Heart left ventricle (tissue), 16 donors: ENCODE results near the gene FAM3D. TPM values are rescaled to one million over a fixed set of nuclear protein-coding genes. Genes with fewer than 3 reads are reported as not detected.
A peak's percentile ranks its signal among the peaks of the same experiment; 100 is the strongest.

Experiments
- ATAC-seq, 4 donors: fragments of 200-7000 bp; cut with Tn5 transposase; one replicate each; pipeline ENCODE4 v1.9.1; 2020 to 2022; ENCODE audit warnings: moderate library complexity in 4 of 4, mild to moderate bottlenecking in 3 of 4, moderate number of reproducible peaks in 1 of 4
- DNase-seq, 5 donors: peaks; one replicate each; pipeline ENCODE4 v3.0.0-alpha.2; 2020
- H3K27ac ChIP-seq, 12 donors: fragments of 200-600 bp; sonication (generic) in 4 of 12; one replicate each; pipeline versions ENCODE4 v1.5.0 to v1.8.0; 2016 to 2022; ENCODE audit warnings: mild to moderate bottlenecking in 2 of 12
- H3K27me3 ChIP-seq, 9 donors: fragments of 200-600 bp; sonication (generic) in 2 of 9; one replicate each; pipeline versions ENCODE4 v1.5.1 to v1.8.0; 2016 to 2022; ENCODE audit warnings: mild to moderate bottlenecking in 3 of 9
- H3K36me3 ChIP-seq, 9 donors: fragments of 200-600 bp; sonication (generic) in 2 of 9; one replicate each; pipeline versions ENCODE4 v1.5.0 to v1.8.0; 2018 to 2022; ENCODE audit warnings: mild to moderate bottlenecking in 2 of 9
- H3K4me1 ChIP-seq, 12 donors: fragments of 200-600 bp; sonication (generic) in 4 of 12; one replicate each; pipeline versions ENCODE4 v1.5.0 to v1.8.0; 2016 to 2022; ENCODE audit warnings: mild to moderate bottlenecking in 3 of 12
- H3K4me3 ChIP-seq, 12 donors: fragments of 200-600 bp; sonication (generic) in 4 of 12; one replicate each; pipeline versions ENCODE4 v1.5.0 to v1.8.0; 2017 to 2022; ENCODE audit warnings: mild to moderate bottlenecking in 9 of 12, moderate library complexity in 4 of 12
- H3K9me3 ChIP-seq, 12 donors: fragments of 200-600 bp; sonication (generic) in 4 of 12; one replicate each; pipeline versions ENCODE4 v1.5.0 to v1.8.0; 2016 to 2022; ENCODE audit warnings: mild to moderate bottlenecking in 1 of 12
- CTCF ChIP-seq, 12 donors: fragments of 200-600 bp; sonication (generic) in 4 of 12; IDR thresholded peaks; one replicate each; pipeline versions ENCODE4 v1.5.0 to v1.8.0; 2018 to 2022; ENCODE audit warnings: antibody characterized with exemption in 12 of 12, mild to moderate bottlenecking in 5 of 12
- POLR2A ChIP-seq, 2 donors: fragments of 450-650 bp; IDR thresholded peaks; one replicate each; pipeline ENCODE4 v1.6.1; 2017; ENCODE audit warnings: antibody characterized with exemption in 2 of 2, mild to moderate bottlenecking in 2 of 2, moderate library complexity in 2 of 2
- WGBS, 4 donors: extraction: QIAGEN DNeasy Blood & Tissue Kit in 2 of 4; methylation state at CpG; one replicate each; pipeline versions ENCODE4 v1.1.5 to v1.1.7; 2013 to 2018; 5-methylcytosine and 5-hydroxymethylcytosine counted together
- intact Hi-C, 10 donors: fragments of 100-400 bp; cut with DNase I; formaldehyde crosslinking; loops; one replicate each; pipeline versions ENCODE4 v1.11.1 to v1.14.2; 2022
- polyA plus RNA-seq, 2 donors: library from polyadenylated mRNA; stranded (reverse); fragments of 200-250 nt; gene quantifications; one replicate each; pipeline ENCODE4 v1.2.3, GENCODE V29; 2013
- total RNA-seq, 9 donors: library from RNA; depleted of rRNA in 2 of 9; stranded (reverse); fragments of >200 nt in 2 of 9; fragmentation: NEBNext Ultra II Directional in 3 of 9; extraction: Animal tissue kit (Norgen Biotek cat#: 25700) in 3 of 9; gene quantifications; one replicate each; pipeline versions ENCODE4 v1.1.0 to v1.2.4, GENCODE V29; 2016 to 2023
- donor health status: ischemic (EF 13 %, LVEDD 7.1; RV severe dilation, severe dysfunction).
- donor health status: healthy with polysubstance abuse.
- donor health status: DM: no; HTN: yes; CAD: no.
- donor health status: DM: no; HTN: no; CAD: no.
- donor health status: ischemic (EF 25% LVEDD 6.9; RV normal size, moderate dysfunction).
- donor health status: ischemic (EF 25% LVEDD 5.7; RV mildly dilated, moderate dysfunction).
- donor health status: healthy.
- donor health status: DM: yes; HTN: yes; CAD: no.
- donor health status: ischemic (EF 35%, LVEDD 5.7; RV mildly dilated, moderate dysfunction).
- donor health status: nonischemic (EF 11% LVEDD 7.7; RV severe dilation, severe dysfunction).
- donor health status: DM: yes; HTN: yes; CAD: no.
- donor health status: PGD.
- donor health status: ischemic (EF 29% LVEDD 5.4; RV normal size, mild dysfunction).
- donor health status: nonischemic (EF 23%, LVEDD 6.1; RV moderate dilation, normal function).

The FAM3D gene
- total and polyA plus RNA-seq, 11 donors = 0.06 TPM; not detected in 10

DNA sequence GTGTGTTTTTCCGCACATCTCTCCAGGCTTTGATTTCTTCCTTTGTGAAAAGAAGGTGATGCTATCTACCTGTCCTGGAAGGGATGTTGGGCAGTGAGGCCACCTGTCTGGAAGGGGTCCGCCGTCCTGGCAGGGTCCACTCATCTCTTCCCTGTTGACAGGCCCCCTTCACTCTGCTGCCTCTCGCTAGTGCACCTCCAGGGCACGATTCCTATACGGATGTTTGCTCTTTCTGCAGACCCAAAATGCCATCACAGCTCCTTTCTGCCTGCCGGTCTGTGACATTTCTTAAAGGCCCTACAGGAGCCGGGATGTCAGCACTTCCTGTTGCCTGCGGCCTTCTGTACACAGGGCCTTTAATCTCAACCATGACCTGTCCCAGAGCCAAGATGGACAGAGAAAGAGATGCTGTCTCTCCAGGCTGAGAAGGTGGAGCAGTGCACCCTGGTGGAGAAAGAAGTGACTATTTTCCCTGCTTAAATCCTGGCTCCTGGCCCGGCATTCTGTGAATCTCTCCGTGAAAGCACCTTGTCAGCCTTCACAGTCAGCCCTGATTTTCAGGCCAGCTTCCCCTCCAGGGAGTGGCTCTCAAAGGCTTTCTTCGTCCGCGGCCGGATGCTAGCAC is 7.4 kb downstream of the FAM3D start:
- H3K36me3 ChIP-seq = no peaks in the 10 kb centered on the region
- H3K9me3 ChIP-seq = no peaks in the 10 kb centered on the region
- intact Hi-C loops = no loop called here
- no peak for DNase-seq
- H3K27me3 ChIP-seq = no peaks in the 10 kb centered on the region
- no peak overlapping the region for H3K4me3 ChIP-seq
- H3K27ac ChIP-seq = no peak overlapping the region
- ATAC-seq = peak in 3 of 4 donors; percentile 39 to 65 (median 53)
- WGBS, 4 donors = 50 to 56% (median 52%) methylated on average over 15 of the region's 15 CpGs
- no peaks in the 10 kb centered on the region for H3K4me1 ChIP-seq
- TF ChIP-seq POLR2A (IDR thresholded peaks at IDR 0.05) = no peak
- peak in 6 of 12 donors; percentile 7 to 40 (median 36) for TF ChIP-seq CTCF (IDR thresholded peaks at IDR 0.05)

- intact Hi-C loops = no loop called here
- Histone ChIP-seq H3K9me3 (no peaks in the 10 kb centered on the region), H3K27me3 (peaks cover 0 to 5% (median 0%) of the 10 kb centered on the region in 9 donors), H3K36me3 (no peaks in the 10 kb centered on the region), H3K27ac (no peak overlapping the region), H3K4me3 (no peak overlapping the region), H3K4me1 (no peaks in the 10 kb centered on the region)
- WGBS, 4 donors = 89 to 99% (median 96%) methylated on average over 4 of the region's 4 CpGs
- no peak for DNase-seq
- ATAC-seq = no peak
- TF ChIP-seq POLR2A (IDR thresholded peaks at IDR 0.05) = no peak
- no peak for TF ChIP-seq CTCF (IDR thresholded peaks at IDR 0.05)
Observed at GRCh38 chr3:58658508-58658907, 8.1 kb downstream of the FAM3D start.

GRCh38 chr3:58657571-58658141 is 8.9 kb downstream of the FAM3D start:
- no peak overlapping the region for H3K4me3 ChIP-seq
- intact Hi-C loops = no loop called here
- H3K9me3 ChIP-seq = no peaks in the 10 kb centered on the region
- H3K27me3 ChIP-seq = peaks cover 0 to 5% (median 0%) of the 10 kb centered on the region in 9 donors
- H3K27ac ChIP-seq = no peak overlapping the region
- no peaks in the 10 kb centered on the region for H3K4me1 ChIP-seq
- DNase-seq (no peak), ATAC-seq (no peak)
- WGBS, 4 donors = 81 to 86% (median 85%) methylated on average over 6 to 8 of the region's 8 CpGs
- TF ChIP-seq CTCF (IDR thresholded peaks at IDR 0.05) (no peak), POLR2A (IDR thresholded peaks at IDR 0.05) (no peak)
- no peaks in the 10 kb centered on the region for H3K36me3 ChIP-seq

DNA sequence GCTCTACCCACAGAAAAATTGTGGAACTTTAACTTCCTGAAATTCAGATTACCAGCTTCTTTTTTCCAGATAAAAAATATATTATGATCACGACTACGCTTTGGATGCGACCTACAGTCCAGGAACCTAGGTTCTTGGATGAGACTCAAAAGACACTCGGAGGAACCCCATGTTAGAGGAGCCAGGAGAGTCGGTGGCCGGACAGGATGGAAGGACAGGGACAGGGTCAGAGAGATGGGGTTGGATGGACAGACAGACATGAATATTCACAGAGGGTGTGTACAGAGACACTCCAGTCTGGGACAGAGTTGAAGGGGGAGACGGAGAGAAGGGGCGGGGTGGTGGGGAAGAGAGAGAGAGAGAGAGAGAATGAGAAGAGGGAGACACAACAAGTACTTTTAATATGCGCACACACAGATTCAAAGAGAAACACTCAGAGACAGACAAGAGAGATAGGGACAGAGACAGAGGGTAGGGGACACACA is 9.5 kb downstream of the FAM3D start:
- ATAC-seq (no peak), DNase-seq (no peak)
- peaks cover 0 to 5% (median 0%) of the 10 kb centered on the region in 9 donors for H3K27me3 ChIP-seq
- H3K36me3 ChIP-seq = no peaks in the 10 kb centered on the region
- no peak overlapping the region for H3K4me3 ChIP-seq
- H3K27ac ChIP-seq = no peak overlapping the region
- no peak for TF ChIP-seq POLR2A (IDR thresholded peaks at IDR 0.05)
- no peak for TF ChIP-seq CTCF (IDR thresholded peaks at IDR 0.05)
- WGBS, 4 donors = 71 to 80% (median 78%) methylated on average over 9 of the region's 9 CpGs
- H3K4me1 ChIP-seq = no peaks in the 10 kb centered on the region
- intact Hi-C loops = no loop called here
- no peaks in the 10 kb centered on the region for H3K9me3 ChIP-seq
